IMR-90 (cell line): ENCODE measurements around the gene DCLK1. TPM values are rescaled to one million over a fixed set of nuclear protein-coding genes. Genes with fewer than 3 reads are reported as not detected.
A peak's percentile ranks its signal among the peaks of the same experiment; 100 is the strongest.

ENCODE experiments used
- ATAC-seq: fragments of 200-7000 bp; cut with Tn5 transposase; 2 replicates; pipeline ENCODE4 v1.9.1; 2020; ENCODE audit warnings: low read depth, mild to moderate bottlenecking, moderate library complexity
- BruUV-seq: library from RNA; stranded (reverse); fragments of 400-500 nt; replicated peaks from 2 replicates; lab custom pipeline; 2021; lab: Mats Ljungman, UMichigan
- CTCF ChIA-PET: fragments of 300-600 bp; formaldehyde crosslinking; extraction: SDS; loops from one replicate; lab custom pipeline; 2021; ENCODE audit warnings: antibody characterized with exemption; lab: Yijun Ruan, JAX
- POLR2A ChIA-PET: fragments of 300-600 bp; sonication (Branson Sonifier 250); formaldehyde crosslinking; loops from one replicate; lab custom pipeline; 2022; ENCODE audit warnings: antibody characterized with exemption; ENCODE audit not compliant: unreplicated experiment; lab: Charles Lee
- DNase-seq: peaks from one replicate; pipeline ENCODE4 v3.0.0; 2013
- H2AFZ ChIP-seq: replicated peaks from 2 replicates; pipeline ENCODE3; 2013; ENCODE audit warnings: low read length, mild to moderate bottlenecking; ENCODE audit not compliant: poor library complexity
- H2AK5ac ChIP-seq: 2 replicates; pipeline ENCODE4 v1.6.1; 2013; ENCODE audit warnings: low read depth, low read length, inconsistent platforms
- H2AK9ac ChIP-seq: replicated peaks from 2 replicates; pipeline ENCODE3; 2013; ENCODE audit warnings: mild to moderate bottlenecking, low read depth, low read length, moderate library complexity; ENCODE audit not compliant: poor library complexity
- H2BK120ac ChIP-seq: 2 replicates; pipeline ENCODE4 v1.6.1; 2013; ENCODE audit warnings: low read depth, low read length, inconsistent platforms
- H2BK15ac ChIP-seq: 3 replicates; pipeline ENCODE4 v1.6.1; 2013; ENCODE audit warnings: low read depth, low read length, inconsistent platforms
- H2BK20ac ChIP-seq: 2 replicates; pipeline ENCODE4 v1.6.1; 2013; ENCODE audit warnings: low read depth, mild to moderate bottlenecking, inconsistent platforms, low read length, moderate library complexity
- H2BK5ac ChIP-seq: 2 replicates; pipeline ENCODE4 v1.6.1; 2013; ENCODE audit warnings: mild to moderate bottlenecking, low read depth, low read length, inconsistent platforms; ENCODE audit not compliant: poor library complexity, severe bottlenecking
- H3K14ac ChIP-seq: replicated peaks from 2 replicates; pipeline ENCODE4 v1.6.1; 2013; ENCODE audit warnings: low read depth, low read length, inconsistent platforms
- H3K18ac ChIP-seq: 2 replicates; pipeline ENCODE4 v1.6.1; 2013; ENCODE audit warnings: low read depth, low read length, control low read depth
- H3K23ac ChIP-seq: 2 replicates; pipeline ENCODE4 v1.6.1; 2013; ENCODE audit warnings: low read depth, low read length, inconsistent platforms
- H3K27ac ChIP-seq: 2 replicates; pipeline ENCODE4 v1.5.1; 2013; ENCODE audit warnings: mild to moderate bottlenecking, control low read depth, low read length; ENCODE audit not compliant: insufficient read depth
- H3K27me3 ChIP-seq: 2 replicates; pipeline ENCODE4 v1.6.1; 2013; ENCODE audit warnings: low read length; ENCODE audit not compliant: control insufficient read depth, insufficient read depth
- H3K36me3 ChIP-seq: 2 replicates; pipeline ENCODE4 v1.6.1; 2013; ENCODE audit warnings: low read length, mixed read lengths; ENCODE audit not compliant: control insufficient read depth, insufficient read depth
- H3K4ac ChIP-seq: 2 replicates; pipeline ENCODE4 v1.6.1; 2013; ENCODE audit warnings: low read depth, low read length, inconsistent platforms
- H3K4me1 ChIP-seq: 2 replicates; pipeline ENCODE4 v1.6.1; 2013; ENCODE audit warnings: low read length, mixed read lengths; ENCODE audit not compliant: control insufficient read depth, insufficient read depth
- H3K4me2 ChIP-seq: 2 replicates; pipeline ENCODE4 v1.6.1; 2013; ENCODE audit warnings: low read depth, mild to moderate bottlenecking, control low read depth, low read length, moderate library complexity
- H3K4me3 ChIP-seq: 2 replicates; pipeline ENCODE4 v1.5.1; 2013; ENCODE audit warnings: low read depth, mild to moderate bottlenecking, control low read depth, low read length, moderate library complexity; ENCODE audit not compliant: insufficient read depth
- H3K56ac ChIP-seq: 2 replicates; pipeline ENCODE4 v1.6.1; 2013; ENCODE audit warnings: low read length, inconsistent platforms; ENCODE audit not compliant: insufficient read depth; ENCODE audit errors: extremely low read depth
- H3K79me1 ChIP-seq, 2 experiments: 2 replicates each; pipeline ENCODE4 v1.6.1; 2013; ENCODE audit warnings: low read length in 2 of 2, inconsistent platforms in 1 of 2, low read depth in 1 of 2
- H3K9ac ChIP-seq: 2 replicates; pipeline ENCODE4 v1.6.1; 2013; ENCODE audit warnings: low read depth, low read length, control low read depth
- H3K9me1 ChIP-seq: 2 replicates; pipeline ENCODE4 v1.6.1; 2013; ENCODE audit warnings: low read length, inconsistent platforms; ENCODE audit not compliant: insufficient read depth
- H3K9me3 ChIP-seq: 2 replicates; pipeline ENCODE4 v1.6.1; 2013; ENCODE audit warnings: low read length; ENCODE audit not compliant: control insufficient read depth, insufficient read depth
- H4K20me1 ChIP-seq: 2 replicates; pipeline ENCODE4 v1.6.1; 2013; ENCODE audit warnings: low read length, inconsistent platforms; ENCODE audit not compliant: insufficient read depth
- H4K5ac ChIP-seq: 2 replicates; pipeline ENCODE4 v1.6.1; 2013; ENCODE audit warnings: mild to moderate bottlenecking, low read depth, low read length, control low read depth
- H4K8ac ChIP-seq, 2 experiments: 2 replicates each; pipeline ENCODE4 v1.6.1; 2013; ENCODE audit warnings: low read depth in 2 of 2, low read length in 2 of 2, control low read depth in 1 of 2, inconsistent platforms in 1 of 2
- H4K91ac ChIP-seq: 2 replicates; pipeline ENCODE4 v1.6.1; 2013; ENCODE audit warnings: low read depth, low read length, inconsistent platforms; ENCODE audit not compliant: insufficient read depth
- BHLHE40 ChIP-seq: fragments of 150-350 bp; IDR thresholded peaks from 2 replicates; pipeline ENCODE4 v1.6.1; 2016; ENCODE audit warnings: mild to moderate bottlenecking, low read depth, low read length
- CEBPB ChIP-seq: IDR thresholded peaks from 2 replicates; pipeline ENCODE4 v1.6.1; 2012; ENCODE audit warnings: low read depth, low read length, improper control_type of control experiment
- ELK1 ChIP-seq: fragments of 150-350 bp; IDR thresholded peaks from 2 replicates; pipeline ENCODE4 v1.6.1; 2016; ENCODE audit warnings: low read depth, mild to moderate bottlenecking, low read length, moderate library complexity, borderline replicate concordance
- MAFK ChIP-seq: IDR thresholded peaks from 2 replicates; pipeline ENCODE4 v1.6.1; 2012; ENCODE audit warnings: low read depth, low read length, improper control_type of control experiment
- MAZ ChIP-seq: IDR thresholded peaks from 2 replicates; pipeline ENCODE4 v1.6.1; 2012; ENCODE audit warnings: low read depth, mild to moderate bottlenecking, low read length, improper control_type of control experiment, moderate library complexity, borderline replicate concordance
- USF2 ChIP-seq: fragments of 150-350 bp; IDR thresholded peaks from 2 replicates; pipeline ENCODE4 v1.6.1; 2017; ENCODE audit warnings: mild to moderate bottlenecking, antibody characterized with exemption, low read length, low read depth
- WGBS, 2 experiments: methylation state at CpG; one replicate each; pipeline versions ENCODE4 v1.1.5 to v1.1.7; 2013; ENCODE audit warnings: missing lambda C conversion rate in 2 of 2; ENCODE audit not compliant: insufficient read length in 1 of 2; ENCODE audit errors: extremely low coverage in 2 of 2; 5-methylcytosine and 5-hydroxymethylcytosine counted together
- dilution Hi-C: fragments of 300-500 bp; cut with HindIII; formaldehyde crosslinking; loops from one replicate; pipeline ENCODE4 v1.14.3; 2018; ENCODE audit warnings: low sequenced_read_pairs; ENCODE audit not compliant: unreplicated experiment
- in situ Hi-C: fragments of 300-500 bp; cut with MboI; formaldehyde crosslinking; loops from 3 replicates; pipeline ENCODE4 v1.14.3; 2019; ENCODE audit warnings: low sequenced_read_pairs, inconsistent platforms, mixed read lengths
- intact Hi-C: fragments of 100-400 bp; cut with micrococcal nuclease; formaldehyde crosslinking; loops from 2 replicates; pipeline ENCODE4 v1.10.0; 2022
- polyA plus RNA-seq, 3 experiments: library from polyadenylated mRNA; depleted of rRNA; stranded (reverse); fragments of >200 nt; gene quantifications; 2 replicates each; pipeline ENCODE4 v1.2.3, GENCODE V29; 2012; ENCODE audit warnings: low replicate concordance in 1 of 3
- total RNA-seq: library from RNA; depleted of rRNA; stranded (reverse); fragments of >200 nt; gene quantifications from 2 replicates; pipeline ENCODE4 v1.2.3, GENCODE V29; 2012

DCLK1 gene
- total and polyA plus RNA-seq, 2 of the 4 experiments (the other 2 are of a cell fraction): under 0.01 to 0.02 TPM

GRCh38 chr13:35964863-35965180, 166.4 kb downstream of the DCLK1 start:
- Histone ChIP-seq H3K4me3 (no peak overlapping the region), H3K27me3 (no peaks in the 10 kb centered on the region; the same call in 1 of the 2 replicates), H2BK120ac (no peak overlapping the region), H3K14ac (no peak overlapping the region), H2AFZ (no peak overlapping the region), H3K9me1 (no peaks in the 10 kb centered on the region), H4K91ac (no peak overlapping the region), H3K4me2 (peak overlapping the region; percentile 12; the same call in 1 of the 2 replicates), H3K27ac (no peak overlapping the region), H3K79me1 (no peaks in the 10 kb centered on the region), H2BK20ac (no peak overlapping the region), H2BK15ac (no peak overlapping the region), H3K36me3 (no peaks in the 10 kb centered on the region), H4K20me1 (no peaks in the 10 kb centered on the region), H4K8ac (no peak overlapping the region), H2AK5ac (no peak overlapping the region), H3K4me1 (peaks cover 2% of the 10 kb centered on the region; the same call in 1 of the 2 replicates), H3K9me3 (peaks cover 5% of the 10 kb centered on the region), H3K4ac (no peak overlapping the region), H3K23ac (no peak overlapping the region), H3K9ac (no peak overlapping the region), H2AK9ac (no peak overlapping the region), H4K5ac (no peak overlapping the region), H3K56ac (no peak overlapping the region), H2BK5ac (no peak overlapping the region), H3K18ac (no peak overlapping the region)
- in situ Hi-C loops: loop anchor here (25.0 kb wide), 1 partner anchor 753 kb away; no protein-coding TSS in a partner anchor
- no CpG with 5 or more reads among the region's 4 CpGs for WGBS, 2 experiments
- intact Hi-C loops: no loop called here
- DNase-seq (peak; percentile 68), ATAC-seq (peak; percentile 83)
- TF ChIP-seq MAZ: no peak
- no peak for TF ChIP-seq MAFK
- TF ChIP-seq ELK1: no peak
- TF ChIP-seq USF2: no peak
- no peak for TF ChIP-seq BHLHE40
- peak; percentile 45; the same call in 1 of the 2 replicates for TF ChIP-seq CEBPB
- ChIA-PET POLR2A (interaction anchor here (0.6 to 0.7 kb wide), 2 partner anchors 15 to 323 kb away, joined by 3 to 12 read pairs; no protein-coding TSS in a partner anchor), CTCF (no interaction called here)
- dilution Hi-C loops: no loop called here
- no TSS peak for BruUV-seq
